ENCODE measurements around the gene SPEG. TPM values are rescaled to one million over a fixed set of nuclear protein-coding genes. Genes with fewer than 3 reads are reported as not detected.
A peak's percentile ranks its signal among the peaks of the same experiment; 100 is the strongest.

The SPEG gene
- total RNA-seq, 6 donors from 2014 or later = 2.3 to 8.9 (median 4.9) TPM

DNA sequence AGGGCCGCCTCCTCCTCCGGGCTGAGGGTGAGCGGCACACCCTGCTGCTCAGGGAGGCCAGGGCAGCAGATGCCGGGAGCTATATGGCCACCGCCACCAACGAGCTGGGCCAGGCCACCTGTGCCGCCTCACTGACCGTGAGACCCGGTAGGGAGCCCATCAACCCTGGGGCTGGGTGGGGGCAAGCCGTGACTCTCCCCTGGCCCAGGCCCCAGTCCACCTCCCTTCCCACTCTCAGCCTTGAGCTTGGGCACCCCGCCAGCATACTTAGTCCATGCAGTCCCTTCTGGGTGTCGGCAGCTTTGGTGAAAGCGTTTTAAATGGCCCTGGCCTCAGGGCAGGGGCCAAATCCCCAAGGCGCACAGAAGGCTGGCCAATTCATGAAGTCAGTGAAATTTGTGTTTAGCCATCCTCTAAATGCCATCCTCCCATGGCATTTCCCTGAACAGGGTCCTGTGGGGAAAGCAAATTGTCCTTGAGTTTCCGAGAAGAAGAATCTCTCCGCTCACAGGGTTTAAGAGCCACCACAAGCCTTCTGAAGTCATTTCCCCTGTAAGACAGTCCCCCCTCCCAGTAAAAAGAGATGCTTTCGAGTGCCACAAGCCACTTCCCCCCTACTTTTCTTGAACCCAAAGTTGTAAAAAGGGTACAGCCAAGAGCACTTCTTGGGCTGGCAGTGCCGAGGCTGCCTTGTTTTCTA lies 17.2 kb downstream of the SPEG start:
- WGBS, 2 donors = 71 to 85% methylated on average over 9 to 10 of the region's 18 CpGs
- Histone ChIP-seq H3K27me3 (peaks cover 0 to 24% (median 10%) of the 10 kb centered on the region in 4 donors), H3K9me3 (no peaks in the 10 kb centered on the region), H3K36me3 (no peaks in the 10 kb centered on the region), H3K27ac (peak overlapping the region in 1 of 4 donors; percentile 54), H3K4me1 (peaks cover 0 to 11% (median 7%) of the 10 kb centered on the region in 4 donors), H3K4me3 (no peak overlapping the region)
- DNase-seq = peak in 1 of 2 donors; percentile 81
- TF ChIP-seq POLR2A (IDR thresholded peaks at IDR 0.05) = no peak
- TF ChIP-seq POLR2AphosphoS5 (IDR thresholded peaks at IDR 0.05) = no peak
- TF ChIP-seq EP300 (IDR thresholded peaks at IDR 0.05) = no peak
- TF ChIP-seq, protein P1, sequence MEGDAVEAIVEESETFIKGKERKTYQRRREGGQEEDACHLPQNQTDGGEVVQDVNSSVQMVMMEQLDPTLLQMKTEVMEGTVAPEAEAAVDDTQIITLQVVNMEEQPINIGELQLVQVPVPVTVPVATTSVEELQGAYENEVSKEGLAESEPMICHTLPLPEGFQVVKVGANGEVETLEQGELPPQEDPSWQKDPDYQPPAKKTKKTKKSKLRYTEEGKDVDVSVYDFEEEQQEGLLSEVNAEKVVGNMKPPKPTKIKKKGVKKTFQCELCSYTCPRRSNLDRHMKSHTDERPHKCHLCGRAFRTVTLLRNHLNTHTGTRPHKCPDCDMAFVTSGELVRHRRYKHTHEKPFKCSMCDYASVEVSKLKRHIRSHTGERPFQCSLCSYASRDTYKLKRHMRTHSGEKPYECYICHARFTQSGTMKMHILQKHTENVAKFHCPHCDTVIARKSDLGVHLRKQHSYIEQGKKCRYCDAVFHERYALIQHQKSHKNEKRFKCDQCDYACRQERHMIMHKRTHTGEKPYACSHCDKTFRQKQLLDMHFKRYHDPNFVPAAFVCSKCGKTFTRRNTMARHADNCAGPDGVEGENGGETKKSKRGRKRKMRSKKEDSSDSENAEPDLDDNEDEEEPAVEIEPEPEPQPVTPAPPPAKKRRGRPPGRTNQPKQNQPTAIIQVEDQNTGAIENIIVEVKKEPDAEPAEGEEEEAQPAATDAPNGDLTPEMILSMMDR (IDR thresholded peaks at IDR 0.05) = no peak
- ATAC-seq (ENCODE audit: low FRiP score in 2 of 2) = no peak

DNA sequence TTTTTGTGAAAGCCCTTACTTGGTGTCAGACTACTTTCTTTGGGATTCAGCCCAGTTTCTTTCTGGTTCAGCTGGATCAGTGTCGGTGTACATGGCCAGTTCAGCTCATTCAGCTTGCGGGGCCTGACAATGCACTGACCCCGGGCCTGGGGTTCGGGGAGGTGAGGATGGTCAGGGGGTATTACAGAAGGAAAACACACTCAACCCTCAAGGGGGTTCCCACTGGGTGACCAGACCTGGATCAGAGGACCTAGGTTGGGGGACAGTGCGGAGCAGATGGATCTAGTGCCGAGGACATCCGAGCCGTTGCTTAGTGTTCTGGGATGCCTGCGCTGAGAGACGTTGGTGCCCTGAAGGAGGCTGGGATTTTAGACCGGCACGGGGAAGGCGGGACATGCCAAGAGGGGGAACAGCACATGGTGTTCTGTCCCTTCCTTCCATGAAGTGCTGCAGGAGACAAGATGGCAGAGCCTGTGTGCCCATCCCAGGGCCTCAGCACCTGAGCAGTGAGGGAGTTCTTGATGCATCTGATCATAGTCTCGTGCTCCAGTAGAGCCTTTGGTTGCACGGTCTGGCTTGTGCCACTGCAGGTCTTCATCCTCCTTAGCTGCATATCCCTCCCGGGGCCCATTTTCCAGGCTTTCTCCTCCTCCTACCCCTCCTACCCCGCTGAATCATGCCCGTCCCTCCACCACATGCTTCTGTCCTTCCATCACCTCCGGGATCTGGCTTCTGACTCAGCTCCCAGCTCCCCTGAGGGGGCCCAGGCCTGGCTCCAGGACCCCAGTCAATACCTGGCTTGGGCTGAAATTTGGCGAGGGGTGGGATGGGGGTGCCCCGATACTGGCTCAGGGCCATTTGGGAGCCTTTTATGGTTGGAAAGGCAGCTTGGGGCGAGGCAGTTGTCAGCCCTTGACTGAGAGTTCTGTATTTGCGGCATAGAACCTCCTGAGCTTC lies 18.0 kb downstream of the SPEG start:
- Histone ChIP-seq H3K9me3 (no peaks in the 10 kb centered on the region), H3K27me3 (peaks cover 0 to 17% (median 8%) of the 10 kb centered on the region in 4 donors), H3K4me3 (no peak overlapping the region), H3K27ac (no peak overlapping the region), H3K36me3 (no peaks in the 10 kb centered on the region), H3K4me1 (peaks cover 0 to 11% (median 7%) of the 10 kb centered on the region in 4 donors)
- no peak for DNase-seq
- WGBS, 2 donors = 71 to 81% methylated on average over 22 to 23 of the region's 23 CpGs
- no peak for TF ChIP-seq POLR2AphosphoS5 (IDR thresholded peaks at IDR 0.05)
- no peak for TF ChIP-seq EP300 (IDR thresholded peaks at IDR 0.05)
- TF ChIP-seq, protein P1 (IDR thresholded peaks at IDR 0.05) = no peak
- TF ChIP-seq POLR2A (IDR thresholded peaks at IDR 0.05) = no peak
- peak in 1 of 2 donors; percentile 83 for ATAC-seq (ENCODE audit: low FRiP score in 2 of 2)

DNA sequence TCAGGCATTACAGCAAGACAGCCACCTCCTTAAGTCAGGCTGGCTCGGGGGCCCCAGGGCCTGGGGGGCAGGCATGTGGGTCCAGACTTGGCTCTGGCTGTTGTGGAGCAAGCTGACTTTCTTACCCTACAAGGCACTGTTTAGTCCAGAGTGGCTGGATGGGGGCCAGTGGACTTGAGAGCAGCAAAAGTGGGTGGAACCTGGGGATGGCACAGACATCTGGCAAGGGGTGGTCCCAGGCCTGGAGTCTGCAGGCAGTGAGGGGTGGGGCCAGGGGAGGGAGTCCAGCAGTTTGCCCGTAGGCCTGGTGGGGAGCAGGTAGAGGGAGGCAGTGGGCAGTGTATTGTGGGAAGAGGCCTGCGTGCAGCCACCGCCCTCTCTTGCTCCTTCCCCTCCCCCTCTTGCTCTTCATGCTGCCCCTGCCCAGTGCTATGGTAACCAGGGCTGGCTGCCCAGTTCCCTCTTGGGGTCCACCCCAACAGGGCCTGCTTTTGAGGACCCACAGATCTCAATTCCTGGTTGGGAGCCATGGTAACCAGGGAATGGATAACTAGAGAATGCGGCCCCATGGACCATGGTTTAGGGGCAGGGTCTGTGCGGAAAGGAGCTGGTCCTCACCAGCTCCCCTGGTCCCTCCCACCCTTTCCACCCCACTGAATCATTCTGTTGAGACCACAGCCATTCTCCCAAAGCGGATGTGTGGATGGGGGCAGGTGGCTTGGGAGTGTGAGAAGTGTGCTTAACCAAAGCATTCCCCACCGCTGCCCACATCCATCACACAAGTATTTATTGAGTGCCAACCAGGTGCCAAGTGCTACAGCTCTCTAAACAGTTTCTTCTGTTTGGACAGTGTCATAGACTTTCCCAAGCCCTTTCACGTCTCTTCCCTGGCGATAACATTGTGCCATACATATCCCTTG lies 19.3 kb downstream of the SPEG start:
- ATAC-seq (ENCODE audit: low FRiP score in 2 of 2) (no peak), DNase-seq (no peak)
- Histone ChIP-seq H3K4me1 (peaks cover 0 to 2% (median 0%) of the 10 kb centered on the region in 4 donors), H3K27ac (no peak overlapping the region), H3K27me3 (peaks cover 0 to 4% (median under 1%) of the 10 kb centered on the region in 4 donors), H3K36me3 (no peaks in the 10 kb centered on the region), H3K9me3 (no peaks in the 10 kb centered on the region), H3K4me3 (no peak overlapping the region)
- TF ChIP-seq, protein P1 (IDR thresholded peaks at IDR 0.05) = no peak
- no peak for TF ChIP-seq EP300 (IDR thresholded peaks at IDR 0.05)
- TF ChIP-seq POLR2A (IDR thresholded peaks at IDR 0.05) = no peak
- no peak for TF ChIP-seq POLR2AphosphoS5 (IDR thresholded peaks at IDR 0.05)
- 68 to 72% methylated on average over 10 of the region's 10 CpGs for WGBS, 2 donors

DNA sequence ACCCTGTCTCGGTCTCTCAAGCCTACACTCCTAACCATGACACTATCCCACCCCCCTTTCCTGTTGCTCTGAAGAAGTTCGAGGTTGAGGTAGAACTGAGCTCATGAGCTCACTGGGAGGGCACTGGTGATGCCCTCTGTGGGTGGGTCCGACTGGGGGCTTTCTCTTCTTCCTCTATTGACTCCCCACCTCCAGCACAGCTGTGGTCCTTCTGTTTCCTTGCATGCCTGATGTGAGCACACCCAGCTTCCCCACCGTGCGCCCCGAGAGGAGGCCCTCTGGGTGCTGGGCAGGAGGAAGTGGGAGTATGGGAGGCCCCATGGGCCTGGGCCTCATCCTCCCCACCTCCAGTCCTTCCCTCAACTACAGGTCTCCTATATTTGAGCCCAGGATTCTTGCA lies 20.9 kb downstream of the SPEG start:
- peaks cover 0 to 2% (median 0%) of the 10 kb centered on the region in 4 donors for H3K27me3 ChIP-seq
- WGBS, 2 donors = 59 to 68% methylated on average over 6 of the region's 6 CpGs
- TF ChIP-seq EP300 (IDR thresholded peaks at IDR 0.05) = no peak
- TF ChIP-seq POLR2AphosphoS5 (IDR thresholded peaks at IDR 0.05) = no peak
- TF ChIP-seq, protein P1 (IDR thresholded peaks at IDR 0.05) = no peak
- no peak for TF ChIP-seq POLR2A (IDR thresholded peaks at IDR 0.05)

More for the DNA sequence above, 20.9 kb downstream of the SPEG start:
- Histone ChIP-seq H3K9me3 (no peaks in the 10 kb centered on the region), H3K36me3 (no peaks in the 10 kb centered on the region), H3K27ac (no peak overlapping the region), H3K4me1 (no peaks in the 10 kb centered on the region), H3K4me3 (no peak overlapping the region)
- DNase-seq (no peak), ATAC-seq (ENCODE audit: low FRiP score in 2 of 2) (no peak)

All from upper lobe of left lung (tissue), 6 donors.